NOMO-1 treated with dmso at 0.1 percent for 144 hours (cell line): ENCODE measurements around the gene EEF1AKMT3.
"Not testable (repeated sequence)": the region's sequence is repeated elsewhere in the genome, so short reads cannot be mapped to it uniquely, and the experiment has no call there.

Experiments
- DNase-seq: peaks from one replicate; lab custom pipeline; 2025; ENCODE audit not compliant: unreplicated experiment; lab: John Stamatoyannopoulos, UW

The EEF1AKMT3 gene

GRCh38 chr12:57815177-57816000 is 43.0 kb downstream of the EEF1AKMT3 start:
- no peak for DNase-seq

DNA sequence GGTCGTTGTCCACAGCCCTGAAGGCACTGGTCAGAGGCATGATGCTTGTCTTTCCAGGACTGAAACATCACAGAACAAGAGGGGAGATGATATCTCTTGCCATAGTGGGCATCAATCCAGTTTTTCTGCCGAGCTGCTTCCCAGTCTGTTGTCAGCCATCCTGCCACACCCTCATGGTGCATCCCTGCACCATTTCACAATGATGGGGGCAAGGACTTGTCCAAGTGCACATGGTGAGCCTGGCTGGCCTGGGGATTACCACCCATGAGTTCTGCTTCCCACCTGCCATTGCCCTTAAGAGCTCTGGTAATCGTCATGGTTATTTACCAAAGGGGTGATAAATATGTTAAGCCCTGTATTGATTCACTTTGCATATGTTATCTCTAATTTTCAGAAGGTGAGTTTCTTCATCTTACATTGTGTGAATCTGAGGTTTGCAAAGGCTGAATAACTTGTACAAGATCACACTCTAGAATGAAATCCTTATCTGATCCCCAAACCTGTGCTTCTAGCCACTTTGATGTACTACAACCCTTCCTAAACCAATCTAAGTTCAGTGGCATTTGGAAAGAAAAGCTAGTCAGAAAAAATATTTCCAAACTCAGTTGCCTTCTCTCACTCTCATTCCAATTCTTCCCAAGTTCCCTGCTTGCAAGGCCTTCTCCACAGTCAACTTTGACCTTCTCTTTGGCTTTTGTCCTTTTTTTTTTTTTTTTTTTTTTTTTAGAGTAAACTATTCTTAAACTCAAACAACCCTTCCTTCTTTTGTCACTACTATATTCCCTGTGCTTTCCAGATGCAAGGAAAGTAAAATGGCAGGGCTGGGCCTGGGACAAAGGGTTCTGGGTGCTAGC is 43.8 kb downstream of the EEF1AKMT3 start:
- DNase-seq, result no peak

DNA sequence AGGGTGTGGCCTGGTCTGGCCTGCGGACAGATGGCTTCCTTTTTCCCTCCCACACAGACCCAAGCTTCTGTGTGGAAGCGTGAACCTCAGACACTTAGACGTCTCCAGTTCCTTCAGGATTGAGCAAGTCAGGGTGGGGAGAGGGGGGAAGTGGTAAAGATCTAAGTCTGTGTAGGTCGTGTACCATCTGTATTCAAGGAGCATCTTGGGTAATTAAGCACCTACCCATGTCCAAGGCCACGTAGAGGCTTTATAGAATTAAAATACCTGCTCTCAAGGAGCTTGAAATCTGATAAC is 44.4 kb downstream of the EEF1AKMT3 start:
- peak; percentile 57 for DNase-seq

DNA sequence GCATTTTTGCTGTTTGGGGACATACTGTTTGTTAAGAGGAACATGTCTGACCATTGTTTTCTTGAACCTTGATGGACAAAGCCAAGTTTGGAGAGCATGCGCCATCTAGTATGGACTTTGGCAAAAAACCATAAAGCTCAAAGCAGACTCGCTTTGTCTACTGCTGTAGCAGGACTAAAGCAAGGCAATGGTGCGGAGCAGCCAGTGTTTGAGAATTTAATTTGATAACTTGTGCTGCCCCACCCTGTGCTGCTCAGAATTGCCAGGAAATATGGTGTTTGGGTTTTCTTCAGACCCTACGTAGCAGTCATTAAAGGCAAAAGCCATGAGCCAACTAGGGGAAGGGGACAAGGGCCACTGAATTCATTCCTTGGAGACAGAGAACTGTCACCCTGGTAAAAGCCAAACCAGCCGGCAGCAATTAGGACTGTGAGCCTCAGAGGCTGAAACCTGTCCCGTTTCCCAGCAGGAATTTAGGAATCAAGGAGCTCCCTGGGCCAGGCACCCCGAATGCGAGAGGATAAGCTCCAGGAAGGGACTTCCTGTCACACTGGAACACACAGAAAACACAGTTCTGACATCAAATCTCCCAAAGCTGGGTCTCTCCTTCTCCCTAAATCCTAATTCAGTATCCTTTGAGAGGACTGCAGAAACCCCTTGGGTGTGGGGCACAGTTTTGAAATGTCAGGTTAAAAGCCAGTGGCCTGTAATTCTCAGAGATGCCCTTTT is 45.0 kb downstream of the EEF1AKMT3 start:
- no peak for DNase-seq

- DNase-seq, result not testable (repeated sequence)
Observed at GRCh38 chr12:57817990-57818331, 45.5 kb downstream of the EEF1AKMT3 start.

DNA sequence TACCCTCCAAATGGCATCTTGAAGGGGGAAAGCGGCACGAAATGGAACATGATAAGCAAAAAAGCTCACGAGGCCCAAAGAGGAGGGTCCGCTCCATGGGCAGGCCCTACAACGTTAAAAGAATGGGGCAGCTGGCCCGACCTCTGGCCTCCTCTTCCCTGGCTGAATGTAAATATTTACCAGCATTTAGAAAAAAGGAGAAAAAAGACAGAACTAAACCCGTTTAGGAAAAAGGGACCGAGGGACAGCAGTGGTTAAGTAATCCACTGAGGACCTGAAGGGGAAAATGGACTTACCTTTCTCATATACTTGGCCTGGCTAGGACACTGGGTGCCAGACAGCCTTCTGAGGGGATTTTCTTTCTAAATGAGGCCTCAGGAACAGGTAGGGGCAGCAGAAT is 47.7 kb downstream of the EEF1AKMT3 start:
- DNase-seq, result not testable (repeated sequence)

DNA sequence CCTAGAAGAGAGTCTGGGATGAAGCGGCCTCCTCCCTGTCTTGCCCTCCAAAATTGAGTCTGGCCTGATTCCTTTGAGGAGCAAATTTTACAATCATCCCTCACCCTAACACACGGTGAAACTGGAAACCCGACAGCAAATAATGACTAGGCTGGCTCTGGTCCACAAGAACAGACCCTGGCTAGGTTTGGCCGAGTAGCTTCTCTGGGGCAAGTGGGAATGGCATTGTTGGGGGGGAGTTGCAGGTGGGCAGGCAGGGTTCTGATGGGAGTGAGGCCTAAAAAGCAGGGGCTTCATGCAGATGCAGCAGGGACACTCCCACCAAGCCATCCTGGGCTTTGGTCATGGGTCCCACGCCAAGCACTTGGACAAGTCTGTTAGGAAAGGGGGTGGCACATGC is 48.6 kb downstream of the EEF1AKMT3 start:
- not testable (repeated sequence) for DNase-seq

DNA sequence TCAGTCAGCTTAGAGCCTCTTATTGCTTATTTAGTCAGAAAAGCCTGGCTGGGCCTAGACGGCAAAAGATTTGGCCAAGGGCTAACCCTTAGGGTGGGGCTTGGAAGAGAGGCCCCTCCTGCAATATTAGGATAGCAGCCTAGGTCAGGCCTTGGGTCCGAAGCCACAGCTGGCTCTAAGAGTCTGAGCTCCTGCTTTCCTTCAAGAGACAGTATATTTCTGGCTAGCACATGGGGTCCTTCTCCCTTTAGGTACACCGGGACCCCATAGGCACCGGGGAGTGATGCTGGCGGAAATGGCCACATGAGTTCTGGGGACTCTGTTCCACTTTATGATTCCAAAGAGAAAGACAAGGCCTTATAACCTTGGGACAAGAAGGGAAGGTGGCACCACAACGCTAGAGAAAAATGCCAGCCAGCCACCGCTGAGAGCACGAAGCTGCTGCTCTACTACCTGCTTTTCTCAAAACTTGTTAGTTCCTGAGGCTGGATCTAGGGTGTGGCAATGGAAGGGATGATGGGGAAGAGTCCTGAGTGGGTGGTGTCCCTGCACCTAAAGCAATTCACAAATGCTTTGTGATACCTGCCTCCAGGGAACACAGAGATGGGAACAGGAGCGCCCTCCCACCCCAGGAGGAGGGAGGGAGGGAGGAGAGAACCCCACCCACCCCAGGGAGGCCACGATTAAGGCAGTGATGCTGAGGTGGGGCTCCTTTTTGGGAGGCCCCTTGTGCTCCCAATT is 49.2 kb downstream of the EEF1AKMT3 start:
- DNase-seq, result no peak

DNA sequence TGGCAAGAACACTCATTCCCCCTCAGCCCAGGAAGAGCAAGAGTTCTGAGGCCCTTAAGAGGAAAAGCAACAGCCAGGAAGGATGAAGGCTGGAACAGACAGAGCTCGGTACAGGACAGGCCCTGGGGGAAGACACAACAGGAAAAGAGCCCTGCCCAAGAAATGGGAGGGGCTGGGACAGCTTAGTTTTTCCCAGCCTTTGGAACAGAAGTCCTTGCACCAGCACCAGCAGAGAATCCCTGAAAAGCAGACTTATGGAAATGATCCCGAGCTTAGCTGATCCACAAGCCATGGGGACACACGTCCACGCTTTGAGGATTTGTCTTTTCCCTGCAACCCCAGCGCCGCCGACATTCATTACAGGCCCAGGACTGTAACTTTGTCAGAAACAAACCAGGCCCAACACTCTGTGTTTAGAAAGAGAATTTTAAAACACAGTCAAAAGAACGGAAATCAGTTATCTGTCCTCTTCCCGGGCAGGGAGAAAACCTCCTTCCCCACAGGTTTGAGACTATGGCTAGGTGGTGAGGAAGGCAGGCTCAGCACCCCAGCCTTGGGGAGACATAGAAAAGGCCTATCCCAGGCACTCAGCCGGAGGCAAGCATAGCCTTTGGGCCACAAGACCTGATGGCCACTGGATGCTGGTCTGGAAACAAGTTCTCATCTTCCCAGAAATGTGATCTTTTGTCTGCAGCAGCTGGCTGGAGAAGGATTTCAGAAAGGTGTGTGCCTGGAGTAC is 50.1 kb downstream of the EEF1AKMT3 start:
- no peak for DNase-seq

- no peak for DNase-seq
Observed at GRCh38 chr12:57823131-57823907, 50.9 kb downstream of the EEF1AKMT3 start.

- no peak for DNase-seq
Observed at GRCh38 chr12:57823908-57824640, 51.7 kb downstream of the EEF1AKMT3 start.

- DNase-seq, result no peak
Observed at GRCh38 chr12:57825451-57825850, 53.0 kb downstream of the EEF1AKMT3 start.

DNA sequence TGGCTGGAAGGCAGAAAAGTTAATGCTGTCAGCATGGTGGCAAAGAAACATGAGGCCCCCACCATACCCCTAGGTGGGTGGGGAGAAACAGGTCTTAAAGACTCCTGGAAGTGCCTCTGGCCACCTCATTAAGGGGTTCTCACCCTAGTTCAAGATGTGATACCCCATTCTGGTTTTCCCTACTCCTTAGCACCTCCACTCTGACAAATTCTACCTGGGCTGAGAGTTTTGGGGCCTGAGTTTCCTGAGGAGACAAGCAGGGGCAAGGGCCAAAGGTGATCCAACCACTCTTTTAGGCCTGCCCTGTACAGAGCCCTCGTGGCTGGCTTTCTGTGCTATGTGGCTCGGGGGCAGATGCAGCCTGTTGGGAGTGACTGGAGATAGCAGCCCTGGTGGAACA is 54.0 kb downstream of the EEF1AKMT3 start:
- DNase-seq, result no peak

- DNase-seq, result no peak
Observed at GRCh38 chr12:57826966-57827365, 54.6 kb downstream of the EEF1AKMT3 start.

DNA sequence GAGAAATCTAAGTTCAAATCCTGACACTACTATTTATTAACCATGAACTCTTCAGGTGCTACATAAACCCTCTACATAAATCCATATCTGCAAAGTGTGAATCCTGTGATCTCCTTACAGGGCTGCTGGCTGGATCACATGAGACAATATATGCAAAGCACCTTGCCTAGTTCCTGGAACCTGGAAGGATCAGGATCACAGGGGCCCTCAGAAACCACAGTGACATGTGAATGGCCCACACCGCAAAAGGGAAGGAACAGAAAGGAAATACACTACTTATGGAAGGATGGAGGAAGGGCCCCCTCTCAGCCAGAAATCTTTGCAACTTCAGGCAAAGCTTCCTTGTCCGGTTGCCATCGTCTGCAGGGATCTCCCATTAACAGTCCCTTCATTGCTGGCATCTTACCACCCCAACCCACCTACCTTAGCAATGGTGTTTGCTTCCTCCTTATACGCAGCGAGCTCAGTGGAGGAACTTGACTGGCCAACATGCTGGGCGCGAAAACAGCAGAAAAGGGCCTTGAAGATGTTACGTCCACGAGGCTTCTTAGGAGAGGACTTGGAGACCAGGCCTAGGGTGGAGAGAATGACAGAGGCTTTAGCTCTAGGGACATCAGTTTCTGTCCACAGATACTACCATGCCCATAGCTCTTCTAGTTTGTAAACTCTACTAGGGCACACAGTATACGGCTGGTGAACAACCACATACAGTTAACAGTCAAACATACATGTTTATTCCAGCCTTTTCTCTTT is 56.8 kb downstream of the EEF1AKMT3 start:
- no peak for DNase-seq

DNA sequence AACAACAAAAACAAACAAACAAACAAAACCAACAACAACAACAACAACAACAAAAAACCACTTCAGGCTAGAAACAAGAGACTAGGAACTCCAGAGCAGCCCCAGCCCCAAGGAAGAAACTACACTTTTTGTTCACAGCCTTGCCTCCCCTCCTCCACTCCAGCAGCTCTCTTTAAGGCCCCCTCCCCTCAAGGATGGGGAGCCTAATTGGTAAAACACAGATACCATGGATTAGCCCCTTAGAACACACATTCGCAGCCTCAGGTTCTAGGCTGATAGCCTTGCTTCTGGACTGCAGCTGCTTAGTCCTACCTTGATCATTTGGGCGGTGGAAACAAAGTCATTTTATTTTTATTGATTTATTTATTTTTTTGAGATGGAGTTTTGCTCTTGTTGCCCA is 58.0 kb downstream of the EEF1AKMT3 start:
- DNase-seq, result no peak
